Bronchus fibroblast of lung (primary cell): ENCODE data around the gene SLC6A11. TPM values are rescaled to one million over a fixed set of nuclear protein-coding genes. Genes with fewer than 3 reads are reported as not detected.

Experiments
- total RNA-seq: library from RNA; depleted of rRNA; stranded (reverse); fragments of >200 nt; gene quantifications from 2 replicates; pipeline ENCODE4 v1.2.3, GENCODE V29; 2015

The SLC6A11 gene
- not detected in 2 replicates for total RNA-seq

GRCh38 chr3:10816019-10816862, at the start of gene SLC6A11:
SLC6A11 (plus strand) TSS chr3:10816228; CDS start chr3:10816266, 38 bp downstream.

Other genes with a start within 250 kb of the SLC6A11 start
- not detected in 2 replicates for gene SLC6A1, start 176.5 kb downstream of the SLC6A11 start, total RNA-seq